OCI-LY3 (cell line): ENCODE results near the gene MUSTN1.

Experiments used
- CTCF ChIP-seq: fragments of 200-600, 300-600 bp; sonication (generic); IDR thresholded peaks from 2 replicates; pipeline ENCODE4 v1.5.1; 2014; ENCODE audit warnings: antibody characterized with exemption, low read length, low read depth
- EZH2phosphoT487 ChIP-seq: fragments of 200-600 bp; shearing (Covaris generic); IDR thresholded peaks from 2 replicates; pipeline ENCODE4 v1.6.1; 2018; ENCODE audit warnings: antibody characterized with exemption, mixed run types, low read depth

GRCh38 chr3:52809662-52810377 is 25.0 kb downstream of the MUSTN1 start:
- TF ChIP-seq CTCF (no peak), EZH2phosphoT487 (no peak)
